OCI-LY7 (cell line): ENCODE measurements around the gene C10orf90.

ENCODE experiments used
- CTCF ChIP-seq: fragments of 200-600 bp; sonication (generic); conservative IDR thresholded peaks from 2 replicates; pipeline ENCODE4 v1.5.1; 2014; ENCODE audit warnings: mild to moderate bottlenecking, antibody characterized with exemption, low read length, moderate library complexity, mixed read lengths
- EZH2phosphoT487 ChIP-seq: fragments of 200-600 bp; sonication (generic); IDR thresholded peaks from 2 replicates; pipeline ENCODE4 v1.6.1; 2018; ENCODE audit warnings: low read depth, borderline replicate concordance, mild to moderate bottlenecking, mixed run types, antibody characterized with exemption, low read length, moderate library complexity, mixed read lengths

- TF ChIP-seq CTCF (no peak), EZH2phosphoT487 (no peak)
Measured at GRCh38 chr10:126459032-126459831, 211.3 kb downstream of the C10orf90 start.
